ENCODE data around the gene GAL3ST1.

DNA sequence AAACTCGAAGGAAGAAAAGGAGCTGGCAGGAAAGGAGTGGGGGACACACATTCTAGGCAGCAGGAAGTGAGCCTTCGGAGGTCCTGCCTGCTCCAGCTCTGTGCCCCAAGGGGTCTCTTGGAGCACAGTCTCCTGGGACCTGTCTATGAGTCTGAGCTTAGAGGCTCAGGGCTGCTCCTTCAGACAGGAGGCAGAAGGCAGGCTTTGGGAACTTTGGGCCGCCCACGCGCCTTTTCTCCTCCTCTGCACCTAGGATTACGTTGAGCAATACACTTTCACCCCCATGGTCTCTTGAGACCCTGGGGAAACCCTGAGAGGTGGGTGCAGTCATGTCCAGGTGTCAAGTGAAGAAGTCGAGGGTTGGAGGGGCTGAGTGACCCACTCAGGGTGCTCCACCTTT is 33.5 kb upstream of the GAL3ST1 start:
- TF ChIP-seq, protein P1, sequence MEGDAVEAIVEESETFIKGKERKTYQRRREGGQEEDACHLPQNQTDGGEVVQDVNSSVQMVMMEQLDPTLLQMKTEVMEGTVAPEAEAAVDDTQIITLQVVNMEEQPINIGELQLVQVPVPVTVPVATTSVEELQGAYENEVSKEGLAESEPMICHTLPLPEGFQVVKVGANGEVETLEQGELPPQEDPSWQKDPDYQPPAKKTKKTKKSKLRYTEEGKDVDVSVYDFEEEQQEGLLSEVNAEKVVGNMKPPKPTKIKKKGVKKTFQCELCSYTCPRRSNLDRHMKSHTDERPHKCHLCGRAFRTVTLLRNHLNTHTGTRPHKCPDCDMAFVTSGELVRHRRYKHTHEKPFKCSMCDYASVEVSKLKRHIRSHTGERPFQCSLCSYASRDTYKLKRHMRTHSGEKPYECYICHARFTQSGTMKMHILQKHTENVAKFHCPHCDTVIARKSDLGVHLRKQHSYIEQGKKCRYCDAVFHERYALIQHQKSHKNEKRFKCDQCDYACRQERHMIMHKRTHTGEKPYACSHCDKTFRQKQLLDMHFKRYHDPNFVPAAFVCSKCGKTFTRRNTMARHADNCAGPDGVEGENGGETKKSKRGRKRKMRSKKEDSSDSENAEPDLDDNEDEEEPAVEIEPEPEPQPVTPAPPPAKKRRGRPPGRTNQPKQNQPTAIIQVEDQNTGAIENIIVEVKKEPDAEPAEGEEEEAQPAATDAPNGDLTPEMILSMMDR (IDR thresholded peaks at IDR 0.05; ENCODE audit: poor library complexity, severe bottlenecking), result no peak
- TF ChIP-seq POLR2AphosphoS5 (IDR thresholded peaks at IDR 0.05) (no peak), TAF1 (IDR thresholded peaks at IDR 0.05; ENCODE audit: low read depth) (no peak), REST (IDR thresholded peaks at IDR 0.05; ENCODE audit: borderline replicate concordance) (no peak)

Measured in neural cell (in vitro differentiated cells).